RWPE2 (cell line): ENCODE results near the gene BORCS6.

Source experiments
- ATAC-seq: fragments of 200-7000 bp; cut with Tn5 transposase; 3 replicates; pipeline ENCODE4 v1.9.1; 2021; ENCODE audit warnings: low read depth
- DNase-seq: peaks from one replicate; pipeline ENCODE4 v3.0.0-alpha.2; 2020; ENCODE audit warnings: low spot score
- H3K27ac ChIP-seq: fragments of 450-650 bp; 2 replicates; pipeline ENCODE4 v1.5.1; 2017; ENCODE audit warnings: mild to moderate bottlenecking; ENCODE audit not compliant: poor library complexity, severe bottlenecking
- H3K27me3 ChIP-seq: fragments of 250-450 bp; sonication (Bioruptor Pico); 2 replicates; pipeline ENCODE4 v1.5.1; 2021; ENCODE audit warnings: mild to moderate bottlenecking, moderate library complexity; ENCODE audit not compliant: insufficient read depth, poor library complexity, severe bottlenecking
- H3K36me3 ChIP-seq: fragments of 250-450 bp; sonication (Bioruptor Pico); 2 replicates; pipeline ENCODE4 v1.5.1; 2020; ENCODE audit warnings: low read depth, mild to moderate bottlenecking, moderate library complexity
- H3K4me1 ChIP-seq: fragments of 250-450 bp; sonication (Bioruptor Pico); 2 replicates; pipeline ENCODE4 v1.5.1; 2021; ENCODE audit warnings: mild to moderate bottlenecking, moderate library complexity; ENCODE audit not compliant: insufficient read depth, poor library complexity, severe bottlenecking
- H3K4me3 ChIP-seq: fragments of 250-450 bp; sonication (Bioruptor Pico); 2 replicates; pipeline ENCODE4 v1.5.1; 2021; ENCODE audit warnings: mild to moderate bottlenecking, moderate library complexity; ENCODE audit not compliant: severe bottlenecking
- H3K9me3 ChIP-seq: fragments of 250-450 bp; sonication (Bioruptor Pico); 2 replicates; pipeline ENCODE4 v1.5.1; 2021; ENCODE audit warnings: mild to moderate bottlenecking, moderate library complexity; ENCODE audit not compliant: severe bottlenecking
- CTCF ChIP-seq: fragments of 450-650 bp; IDR thresholded peaks from one replicate; pipeline ENCODE4 v1.5.1; 2017; ENCODE audit warnings: mild to moderate bottlenecking, moderate library complexity; ENCODE audit not compliant: poor library complexity, severe bottlenecking

BORCS6 gene

GRCh38 chr17:8160741-8161221, 29.2 kb downstream of the BORCS6 start:
- Histone ChIP-seq H3K9me3 (no peaks in the 10 kb centered on the region), H3K36me3 (peaks cover 31% of the 10 kb centered on the region), H3K27ac (peak overlapping the region; percentile 73), H3K4me3 (no peak overlapping the region), H3K4me1 (peaks cover 18% of the 10 kb centered on the region), H3K27me3 (no peaks in the 10 kb centered on the region)
- no peak for TF ChIP-seq CTCF
- no peak for DNase-seq
- ATAC-seq, result no peak

GRCh38 chr17:8160224-8160577, 29.8 kb downstream of the BORCS6 start:
- peak overlapping the region; percentile 73 for H3K27ac ChIP-seq
- H3K27me3 ChIP-seq, result no peaks in the 10 kb centered on the region
- no peak overlapping the region for H3K4me3 ChIP-seq
- peaks cover 18% of the 10 kb centered on the region for H3K4me1 ChIP-seq
- H3K36me3 ChIP-seq, result peaks cover 37% of the 10 kb centered on the region
- ATAC-seq, result no peak
- H3K9me3 ChIP-seq, result no peaks in the 10 kb centered on the region
- DNase-seq, result no peak
- TF ChIP-seq CTCF, result no peak

- Histone ChIP-seq H3K4me3 (no peak overlapping the region), H3K4me1 (peaks cover 18% of the 10 kb centered on the region), H3K9me3 (no peaks in the 10 kb centered on the region)
These were observed 30.3 kb downstream of the BORCS6 start for GRCh38 chr17:8159459-8160223.

GRCh38 chr17:8159032-8159400, 31.0 kb downstream of the BORCS6 start:
- H3K27me3 ChIP-seq, result no peaks in the 10 kb centered on the region
- TF ChIP-seq CTCF, result peak; percentile 48
- ATAC-seq (no peak), DNase-seq (no peak)
- H3K36me3 ChIP-seq, result peaks cover 45% of the 10 kb centered on the region
- no peaks in the 10 kb centered on the region for H3K9me3 ChIP-seq
- no peak overlapping the region for H3K27ac ChIP-seq
- no peak overlapping the region for H3K4me3 ChIP-seq
- peaks cover 13% of the 10 kb centered on the region for H3K4me1 ChIP-seq

More at GRCh38 chr17:8159459-8160223, 30.3 kb downstream of the BORCS6 start:
- peaks cover 43% of the 10 kb centered on the region for H3K36me3 ChIP-seq
- H3K27me3 ChIP-seq, result no peaks in the 10 kb centered on the region
- TF ChIP-seq CTCF, result no peak
- H3K27ac ChIP-seq, result peak overlapping the region; percentile 73
- DNase-seq (no peak), ATAC-seq (no peak)
